Measurements from ENCODE around the gene CCDC28B. TPM values are rescaled to one million over a fixed set of nuclear protein-coding genes. Genes with fewer than 3 reads are reported as not detected.

CCDC28B gene
- total RNA-seq, 1 experiment from 2014 or later, result 15.6 TPM

DNA sequence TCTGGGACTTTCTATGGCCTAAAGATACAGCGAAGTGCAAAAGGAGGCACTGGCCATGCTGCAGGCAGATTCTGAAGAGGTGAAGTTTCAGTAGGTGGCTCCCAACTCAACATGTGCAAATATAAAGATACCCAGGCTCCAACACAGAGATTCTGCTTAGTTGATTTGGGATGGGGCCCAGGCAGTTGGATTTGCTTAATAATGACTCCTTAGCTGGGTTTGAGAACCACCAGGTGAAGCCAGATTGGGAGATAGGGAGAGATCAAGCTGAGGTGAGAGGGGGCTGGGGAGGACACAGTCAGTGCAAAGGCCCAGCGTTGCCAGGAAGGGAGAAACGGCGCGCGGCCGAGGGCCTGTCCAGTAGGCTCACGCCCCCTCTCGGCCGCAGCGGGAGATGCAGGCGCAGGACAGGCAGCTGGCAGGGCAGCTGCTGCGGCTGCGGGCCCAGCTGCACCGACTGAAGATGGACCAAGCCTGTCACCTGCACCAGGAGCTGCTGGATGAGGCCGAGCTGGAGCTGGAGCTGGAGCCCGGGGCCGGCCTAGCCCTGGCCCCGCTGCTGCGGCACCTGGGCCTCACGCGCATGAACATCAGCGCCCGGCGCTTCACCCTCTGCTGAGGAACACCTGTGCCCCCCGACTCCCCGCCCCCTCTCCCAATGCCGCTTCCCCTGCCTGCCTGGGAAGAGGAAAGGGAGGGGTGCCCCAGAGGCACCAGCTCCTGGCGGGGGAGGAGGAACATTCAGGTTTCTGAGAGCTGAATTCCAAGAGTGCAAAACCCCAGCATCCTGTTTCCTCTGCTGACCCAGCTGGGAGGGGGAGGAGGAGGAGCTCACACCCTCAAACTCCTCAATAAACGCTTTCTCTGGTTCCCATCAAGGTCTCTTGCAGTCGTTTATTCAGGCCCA lies 47.8 kb downstream of the CCDC28B start:
- H3K36me3 ChIP-seq (ENCODE audit: insufficient read depth, low read length, poor library complexity, severe bottlenecking), result no peaks in the 10 kb centered on the region
- TF ChIP-seq EZH2 (IDR thresholded peaks at IDR 0.05; ENCODE audit: borderline replicate concordance, low read depth, low read length, poor library complexity, severe bottlenecking), result no peak
- TF ChIP-seq, protein P1, sequence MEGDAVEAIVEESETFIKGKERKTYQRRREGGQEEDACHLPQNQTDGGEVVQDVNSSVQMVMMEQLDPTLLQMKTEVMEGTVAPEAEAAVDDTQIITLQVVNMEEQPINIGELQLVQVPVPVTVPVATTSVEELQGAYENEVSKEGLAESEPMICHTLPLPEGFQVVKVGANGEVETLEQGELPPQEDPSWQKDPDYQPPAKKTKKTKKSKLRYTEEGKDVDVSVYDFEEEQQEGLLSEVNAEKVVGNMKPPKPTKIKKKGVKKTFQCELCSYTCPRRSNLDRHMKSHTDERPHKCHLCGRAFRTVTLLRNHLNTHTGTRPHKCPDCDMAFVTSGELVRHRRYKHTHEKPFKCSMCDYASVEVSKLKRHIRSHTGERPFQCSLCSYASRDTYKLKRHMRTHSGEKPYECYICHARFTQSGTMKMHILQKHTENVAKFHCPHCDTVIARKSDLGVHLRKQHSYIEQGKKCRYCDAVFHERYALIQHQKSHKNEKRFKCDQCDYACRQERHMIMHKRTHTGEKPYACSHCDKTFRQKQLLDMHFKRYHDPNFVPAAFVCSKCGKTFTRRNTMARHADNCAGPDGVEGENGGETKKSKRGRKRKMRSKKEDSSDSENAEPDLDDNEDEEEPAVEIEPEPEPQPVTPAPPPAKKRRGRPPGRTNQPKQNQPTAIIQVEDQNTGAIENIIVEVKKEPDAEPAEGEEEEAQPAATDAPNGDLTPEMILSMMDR (conservative IDR thresholded peaks at IDR 0.05; ENCODE audit: low read depth, low read length), result peak; percentile 85
- BruUV-seq (replicated peaks), result no TSS peak
- no peak overlapping the region for H3K4me3 ChIP-seq (ENCODE audit: low read depth, low read length, poor library complexity, severe bottlenecking)
- no peaks in the 10 kb centered on the region for H3K9me3 ChIP-seq (ENCODE audit: low read depth, low read length, poor library complexity, severe bottlenecking)
- peaks cover 4% of the 10 kb centered on the region for H3K4me1 ChIP-seq (ENCODE audit: insufficient read depth, low read length, poor library complexity, severe bottlenecking)
- intact Hi-C loops (cut with micrococcal nuclease; ENCODE audit: unreplicated experiment), result no loop called here
- ChIA-PET POLR2A (ENCODE audit: low non-redundant PET) (interaction anchor here (0.7 kb wide), 1 partner anchor 310 kb away, joined by 3 read pairs; the partner anchor contains the start of gene PTP4A2), CTCF (interaction anchor here (0.6 to 1.0 kb wide), 2 partner anchors 33 to 524 kb away, joined by 3 to 4 read pairs; no protein-coding TSS in a partner anchor)
- DNase-seq (ENCODE audit: low spot score), result peak; percentile 66
- no peak overlapping the region for H3K27ac ChIP-seq (ENCODE audit: low read depth, low read length, poor library complexity, severe bottlenecking)
- H3K27me3 ChIP-seq (replicated peaks; ENCODE audit: insufficient read depth, low read depth, low read length, poor library complexity), result no peaks in the 10 kb centered on the region

DNA sequence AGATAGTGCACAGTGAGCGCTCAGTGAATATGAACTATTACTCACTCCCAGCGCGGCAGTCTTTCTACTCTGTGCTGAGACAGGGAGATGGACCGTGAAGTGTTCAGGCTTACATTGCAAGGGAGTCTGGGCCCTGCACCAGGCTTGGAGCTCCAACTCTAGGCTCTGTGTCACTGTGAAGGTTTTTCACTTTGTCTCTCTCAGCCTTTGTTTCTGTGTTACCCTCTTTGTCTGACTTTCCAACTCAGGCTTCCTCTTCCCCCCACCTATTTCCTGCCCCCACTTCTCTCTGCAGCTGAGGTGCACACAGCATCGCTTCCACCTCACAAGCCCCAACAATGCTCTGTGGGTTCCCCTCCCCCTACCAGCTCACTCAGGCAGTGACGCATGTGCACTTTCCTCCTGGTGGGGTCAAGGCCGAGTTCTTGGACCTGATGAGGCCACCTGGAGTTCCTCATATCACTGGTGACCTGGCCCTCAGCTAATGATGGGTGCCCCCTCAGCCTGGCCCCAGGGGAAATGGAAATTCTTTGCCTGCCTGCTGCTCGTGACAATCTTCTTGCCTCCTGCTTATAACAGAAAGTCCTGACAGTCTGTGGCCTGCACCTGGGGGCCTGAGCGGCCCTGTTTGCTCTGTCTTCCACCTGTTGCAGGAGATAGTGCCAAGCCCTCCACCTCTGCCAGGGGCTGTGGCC lies 49.6 kb downstream of the CCDC28B start:
- Histone ChIP-seq H3K27ac (ENCODE audit: low read depth, low read length, poor library complexity, severe bottlenecking) (no peak overlapping the region), H3K27me3 (replicated peaks; ENCODE audit: insufficient read depth, low read depth, low read length, poor library complexity) (no peaks in the 10 kb centered on the region), H3K36me3 (ENCODE audit: insufficient read depth, low read length, poor library complexity, severe bottlenecking) (no peaks in the 10 kb centered on the region), H3K9me3 (ENCODE audit: low read depth, low read length, poor library complexity, severe bottlenecking) (no peaks in the 10 kb centered on the region), H3K4me1 (ENCODE audit: insufficient read depth, low read length, poor library complexity, severe bottlenecking) (peaks cover 4% of the 10 kb centered on the region), H3K4me3 (ENCODE audit: low read depth, low read length, poor library complexity, severe bottlenecking) (no peak overlapping the region)
- intact Hi-C loops (cut with micrococcal nuclease; ENCODE audit: unreplicated experiment), result no loop called here
- POLR2A ChIA-PET (ENCODE audit: low non-redundant PET), result no interaction called here
- TF ChIP-seq EZH2 (IDR thresholded peaks at IDR 0.05; ENCODE audit: borderline replicate concordance, low read depth, low read length, poor library complexity, severe bottlenecking), result no peak
- TF ChIP-seq, protein P1 (conservative IDR thresholded peaks at IDR 0.05; ENCODE audit: low read depth, low read length), result no peak
- BruUV-seq (replicated peaks), result no TSS peak
- CTCF ChIA-PET, result no interaction called here
- no peak for DNase-seq (ENCODE audit: low spot score)

DNA sequence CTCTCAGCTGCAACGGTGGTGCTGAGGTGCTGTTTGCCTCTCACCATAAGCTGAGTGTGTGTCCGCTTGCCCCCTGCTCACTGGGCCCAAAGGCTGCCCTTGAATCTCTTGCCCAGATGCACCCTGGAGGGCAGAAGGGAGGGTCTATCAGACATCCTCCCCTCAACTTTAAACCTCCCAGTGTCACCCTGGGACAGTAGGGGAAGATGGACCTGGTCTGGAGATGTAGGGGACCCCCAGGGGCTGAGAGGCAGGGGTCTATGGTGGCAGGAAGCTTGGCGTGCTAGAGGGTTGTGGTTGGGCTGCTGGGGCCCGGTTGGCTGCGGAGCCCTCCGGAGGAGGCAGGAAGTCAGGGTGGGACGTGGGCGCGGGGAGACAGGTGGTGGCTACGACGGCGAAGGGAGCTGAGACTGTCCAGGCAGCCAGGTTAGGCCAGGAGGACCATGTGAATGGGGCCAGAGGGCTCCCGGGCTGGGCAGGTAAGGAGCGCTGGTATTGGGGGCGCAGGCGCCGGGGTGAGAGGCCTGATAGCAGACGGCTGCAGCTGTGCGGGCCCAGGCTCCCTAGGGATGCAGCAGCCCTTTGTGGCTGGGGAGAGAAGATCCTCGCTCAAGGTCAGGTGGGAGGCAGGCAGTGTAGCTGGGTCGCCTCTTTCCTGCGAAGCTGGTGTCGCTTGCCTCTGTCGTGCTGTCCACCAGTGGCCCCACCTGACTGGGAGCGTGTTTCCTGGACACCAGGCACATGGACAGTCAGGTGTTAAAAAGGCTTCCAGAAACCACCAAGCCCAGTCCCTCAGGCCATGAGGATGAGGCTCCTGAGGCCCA lies 50.7 kb downstream of the CCDC28B start, which contains the start of gene LCK:
LCK (plus strand) TSS at position 373 of the 824 bp plus-strand sequence. CDS start 23,065 bp downstream, outside the sequence.
- H3K9me3 ChIP-seq (ENCODE audit: low read depth, low read length, poor library complexity, severe bottlenecking), result no peaks in the 10 kb centered on the region
- peaks cover 4% of the 10 kb centered on the region for H3K4me1 ChIP-seq (ENCODE audit: insufficient read depth, low read length, poor library complexity, severe bottlenecking)
- H3K4me3 ChIP-seq (ENCODE audit: low read depth, low read length, poor library complexity, severe bottlenecking), result no peak within 1 kb of the TSS
- TF ChIP-seq, protein P1 (conservative IDR thresholded peaks at IDR 0.05; ENCODE audit: low read depth, low read length), result no peak
- TF ChIP-seq EZH2 (IDR thresholded peaks at IDR 0.05; ENCODE audit: borderline replicate concordance, low read depth, low read length, poor library complexity, severe bottlenecking), result no peak
- ChIA-PET CTCF (no interaction called here), POLR2A (ENCODE audit: low non-redundant PET) (no interaction called here)
- no peak within 1 kb of the TSS for H3K27ac ChIP-seq (ENCODE audit: low read depth, low read length, poor library complexity, severe bottlenecking)
- H3K27me3 ChIP-seq (replicated peaks; ENCODE audit: insufficient read depth, low read depth, low read length, poor library complexity), result no peaks in the 10 kb centered on the region
- no TSS peak for BruUV-seq (replicated peaks)
- intact Hi-C loops (cut with micrococcal nuclease; ENCODE audit: unreplicated experiment), result no loop called here
- no peaks in the 10 kb centered on the region for H3K36me3 ChIP-seq (ENCODE audit: insufficient read depth, low read length, poor library complexity, severe bottlenecking)
- DNase-seq (ENCODE audit: low spot score), result no peak
